AG09319 (cell line): ENCODE results near the gene ZNF496.
"Not testable (repeated sequence)": the region's sequence is repeated elsewhere in the genome, so short reads cannot be mapped to it uniquely, and the experiment has no call there.

Source experiments
- DNase-seq: peaks from one replicate; pipeline ENCODE4 v3.0.0-alpha.2; 2010; ENCODE audit warnings: low read depth; ENCODE audit errors: extremely low read depth
- CTCF ChIP-seq: IDR thresholded peaks from 2 replicates; pipeline ENCODE4 v1.5.1; 2011; ENCODE audit warnings: low read depth, mild to moderate bottlenecking, inconsistent platforms, low read length, moderate library complexity

Gene ZNF496

GRCh38 chr1:247295746-247296145, 35.9 kb downstream of the ZNF496 start:
- TF ChIP-seq CTCF = no peak
- DNase-seq = no peak

- TF ChIP-seq CTCF = no peak
- no peak for DNase-seq
Observed at GRCh38 chr1:247295274-247295684, 36.4 kb downstream of the ZNF496 start.

- TF ChIP-seq CTCF = no peak
- DNase-seq = no peak
Observed at GRCh38 chr1:247294282-247294681, 37.4 kb downstream of the ZNF496 start.

DNA sequence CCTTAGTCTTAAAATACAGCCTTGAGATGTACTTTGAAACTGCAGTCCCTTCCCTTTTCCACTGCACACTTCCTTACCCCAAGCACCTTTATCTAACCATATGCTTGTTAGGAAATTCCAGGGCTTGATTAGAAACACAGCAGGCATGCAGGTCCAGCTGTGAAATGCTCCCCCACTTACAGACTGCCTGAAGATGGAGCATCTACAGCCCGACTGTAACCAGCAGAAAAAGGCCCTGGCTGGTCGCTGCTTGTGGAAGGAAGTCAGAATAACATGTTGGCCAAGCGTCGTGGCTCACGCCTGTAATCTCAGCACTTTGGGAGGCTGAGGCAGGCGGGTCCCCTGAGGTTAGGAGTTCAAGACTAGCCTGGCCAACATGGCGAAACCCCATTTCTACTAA, 38.6 kb downstream of the ZNF496 start:
- no peak for TF ChIP-seq CTCF
- DNase-seq = no peak

GRCh38 chr1:247291833-247292561, 39.7 kb downstream of the ZNF496 start:
- no peak for TF ChIP-seq CTCF
- DNase-seq = no peak

GRCh38 chr1:247291161-247291560, 40.5 kb downstream of the ZNF496 start:
- DNase-seq = no peak
- no peak for TF ChIP-seq CTCF

DNA sequence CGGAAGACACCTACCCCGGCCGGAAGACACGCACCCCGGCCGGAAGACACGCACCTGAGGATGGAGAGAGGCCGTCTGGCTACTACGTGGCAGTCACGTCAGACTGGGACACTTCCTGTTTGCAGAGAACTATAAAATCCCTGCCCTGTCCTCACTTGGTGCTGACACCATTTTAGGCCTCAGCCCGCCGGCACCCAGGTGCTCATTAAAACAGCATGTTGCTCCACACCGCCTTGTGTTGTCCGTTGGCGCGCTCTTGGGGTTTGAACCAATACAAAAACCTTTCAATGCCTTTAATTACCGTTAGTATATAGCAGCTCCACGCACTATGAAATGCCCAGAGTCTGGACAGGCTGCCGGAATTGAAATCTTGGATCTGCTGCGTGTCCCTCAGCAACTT, 41.1 kb downstream of the ZNF496 start:
- DNase-seq = no peak
- TF ChIP-seq CTCF = no peak

DNA sequence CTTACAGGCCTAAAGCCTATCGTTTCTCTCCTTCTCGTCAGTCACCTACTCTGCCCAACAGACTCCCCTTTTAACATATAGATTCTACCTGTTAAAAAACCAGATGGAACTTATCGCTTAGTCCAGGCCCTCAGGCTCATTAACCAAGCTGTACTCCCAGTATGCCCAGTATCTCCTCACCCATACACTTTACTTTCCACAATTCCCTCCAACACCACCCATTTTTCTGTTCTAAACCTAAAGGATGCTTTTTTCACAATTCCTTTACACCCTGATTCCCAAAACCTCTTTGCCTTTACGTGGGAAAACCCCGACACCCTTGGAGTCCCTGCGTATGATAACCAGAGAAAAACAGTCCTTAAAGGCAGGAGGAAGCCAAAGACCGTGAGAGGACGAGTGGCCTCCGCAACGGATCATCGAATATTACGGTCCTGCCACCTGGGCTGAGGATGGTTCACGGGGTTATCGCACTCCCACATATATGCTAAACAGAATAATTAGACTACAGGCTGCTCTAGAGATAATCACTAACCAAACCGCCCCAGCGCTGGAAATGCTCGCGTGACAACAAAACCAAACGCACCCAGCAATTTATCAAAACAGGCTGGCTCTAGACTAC, 42.3 kb downstream of the ZNF496 start:
- not testable (repeated sequence) for DNase-seq
